ENCODE measurements around the gene TNIP2.
"Not testable (repeated sequence)": the region's sequence is repeated elsewhere in the genome, so short reads cannot be mapped to it uniquely, and the experiment has no call there.

The TNIP2 gene

GRCh38 chr4:2743518-2744445 is 12.4 kb downstream of the TNIP2 start:
- no peak for DNase-seq

- no peak for DNase-seq
Measured at GRCh38 chr4:2742823-2743517, 13.2 kb downstream of the TNIP2 start.

GRCh38 chr4:2742081-2742822 is 13.9 kb downstream of the TNIP2 start:
- DNase-seq: no peak

- no peak for DNase-seq
Measured at GRCh38 chr4:2741626-2742025, 14.5 kb downstream of the TNIP2 start.

GRCh38 chr4:2738296-2738695 is 17.8 kb downstream of the TNIP2 start:
- not testable (repeated sequence) for DNase-seq

GRCh38 chr4:2735869-2736268 is 20.3 kb downstream of the TNIP2 start:
- no peak for DNase-seq

GRCh38 chr4:2734612-2735011 is 21.5 kb downstream of the TNIP2 start:
- no peak for DNase-seq

GRCh38 chr4:2733844-2734574 is 22.1 kb downstream of the TNIP2 start:
- no peak for DNase-seq

- no peak for DNase-seq
Measured at GRCh38 chr4:2733001-2733843, 22.9 kb downstream of the TNIP2 start.

GRCh38 chr4:2732526-2732925 is 23.6 kb downstream of the TNIP2 start:
- no peak for DNase-seq

- no peak for DNase-seq
Measured at GRCh38 chr4:2731907-2732317, 24.2 kb downstream of the TNIP2 start.

- no peak for DNase-seq
Measured at GRCh38 chr4:2729533-2729875, 26.6 kb downstream of the TNIP2 start.

GRCh38 chr4:2728806-2729532 is 27.2 kb downstream of the TNIP2 start:
- no peak for DNase-seq

GRCh38 chr4:2728221-2728620 is 27.9 kb downstream of the TNIP2 start:
- no peak for DNase-seq

- not testable (repeated sequence) for DNase-seq
Measured at GRCh38 chr4:2726881-2727280, 29.3 kb downstream of the TNIP2 start.

GRCh38 chr4:2725380-2725779 is 30.8 kb downstream of the TNIP2 start:
- DNase-seq: no peak

- DNase-seq: no peak
Measured at GRCh38 chr4:2723751-2724150, 32.4 kb downstream of the TNIP2 start.

GRCh38 chr4:2722033-2722432 is 34.1 kb downstream of the TNIP2 start:
- no peak for DNase-seq

GRCh38 chr4:2721586-2721985 is 34.5 kb downstream of the TNIP2 start:
- no peak for DNase-seq

GRCh38 chr4:2716236-2716635 is 39.9 kb downstream of the TNIP2 start:
- DNase-seq: no peak

GRCh38 chr4:2715426-2715825 is 40.7 kb downstream of the TNIP2 start:
- no peak for DNase-seq

All from CD4-positive, alpha-beta T cell treated with Interleukin-17A for 4 hours (primary cell).